Activated effector memory CD4-positive, alpha-beta T cell treated with anti-CD3 and anti-CD28 coated beads, Interleukin-2, amount 50 U/mL, for 16 hours (primary cell): ENCODE results near the gene CFAP77.
A peak's percentile ranks its signal among the peaks of the same experiment; 100 is the strongest.

Source experiments
- DNase-seq: peaks from one replicate; pipeline ENCODE4 v3.0.0-alpha.2; 2020

CFAP77 gene

DNA sequence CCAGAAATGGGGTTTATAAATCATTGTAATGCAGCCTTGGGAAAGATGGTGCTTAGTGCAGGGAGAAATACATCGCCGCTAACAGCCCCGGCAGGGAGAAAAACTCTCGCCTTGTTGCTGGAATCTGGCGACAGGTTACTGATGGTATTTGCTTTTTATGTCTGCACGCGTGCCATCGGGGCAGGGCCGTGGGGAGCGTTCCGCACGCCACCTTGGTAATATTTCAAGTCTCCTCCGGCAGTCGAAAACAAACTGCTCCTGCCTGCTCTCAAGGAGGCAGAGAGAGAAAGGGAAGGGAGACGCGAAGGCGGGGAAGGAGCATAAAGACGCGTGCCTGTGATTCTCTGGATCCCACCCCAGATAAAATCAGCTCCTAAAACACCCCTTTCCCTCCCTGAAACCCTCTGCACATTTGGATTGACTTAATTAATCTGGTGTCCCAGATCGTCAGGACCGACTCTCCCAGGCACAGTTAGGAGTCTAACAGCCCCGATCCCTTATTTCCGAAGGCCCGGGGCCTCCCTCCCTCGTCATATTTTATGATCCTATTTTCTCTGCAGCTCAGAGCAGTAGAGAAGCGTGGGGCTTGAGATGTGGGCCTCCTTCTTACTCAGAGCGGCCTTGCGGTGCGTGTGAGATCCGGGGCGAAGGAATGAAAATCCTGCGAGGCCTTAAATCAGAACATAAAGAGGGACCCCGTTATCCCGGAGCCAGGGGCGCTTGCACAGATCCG, 47.7 kb downstream of the CFAP77 start:
- no peak for DNase-seq

DNA sequence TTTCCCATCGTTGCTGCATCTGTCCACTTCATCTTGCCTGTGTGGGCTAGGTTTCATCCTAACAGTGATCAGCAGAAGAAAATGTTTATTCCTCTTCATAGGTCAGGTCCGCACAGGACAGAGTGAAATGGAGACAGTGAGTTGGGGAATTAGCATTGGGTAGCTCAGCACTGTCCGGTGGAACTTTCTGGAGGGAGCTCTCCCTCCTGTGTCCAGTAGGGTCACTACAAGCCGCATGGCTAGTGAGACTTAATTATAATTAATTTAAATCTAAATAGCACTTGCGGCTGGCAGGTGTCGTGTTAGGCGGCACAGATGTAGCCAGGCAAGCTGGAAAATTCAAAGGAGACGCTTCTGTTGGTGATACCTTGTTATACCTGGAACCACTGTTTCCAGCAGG, 48.4 kb downstream of the CFAP77 start:
- no peak for DNase-seq

DNA sequence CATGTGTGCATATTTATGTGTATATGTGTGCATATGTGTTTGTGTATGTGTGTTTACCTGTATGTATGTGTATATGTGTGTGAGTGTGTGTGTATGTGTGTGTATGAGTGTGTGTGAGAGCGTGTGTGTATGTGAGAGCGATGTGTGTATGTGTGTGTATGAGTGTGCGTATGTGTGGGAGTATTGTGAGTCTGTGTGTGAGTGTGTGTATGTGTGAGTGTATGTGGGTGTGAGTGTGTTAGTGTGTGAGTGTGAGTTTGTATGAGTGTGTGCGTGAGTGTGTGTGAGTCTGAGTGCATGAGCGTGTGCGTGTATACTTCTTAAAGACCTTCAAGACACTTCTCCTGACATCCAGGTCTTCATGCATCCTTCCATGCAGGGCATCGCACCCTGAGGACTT, 49.6 kb downstream of the CFAP77 start:
- DNase-seq: no peak

DNA sequence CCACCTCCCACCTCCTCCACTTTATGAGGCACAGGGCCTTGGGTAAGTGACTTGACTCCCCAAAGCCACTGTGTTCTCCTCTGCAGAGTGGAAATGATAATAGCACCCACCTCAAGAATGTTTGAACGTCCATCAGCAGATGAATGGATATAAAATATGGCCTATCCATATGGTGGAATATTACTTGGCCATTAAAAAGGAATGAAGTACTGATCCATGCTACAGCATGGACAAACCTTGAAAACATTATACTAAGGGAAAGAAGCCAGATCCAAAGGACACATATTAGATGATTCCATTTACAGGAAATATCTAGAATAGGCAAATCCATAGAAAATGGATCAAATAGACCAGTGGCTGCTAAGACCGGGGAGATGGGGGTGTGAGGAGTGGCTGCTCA, 50.2 kb downstream of the CFAP77 start:
- DNase-seq: no peak

DNA sequence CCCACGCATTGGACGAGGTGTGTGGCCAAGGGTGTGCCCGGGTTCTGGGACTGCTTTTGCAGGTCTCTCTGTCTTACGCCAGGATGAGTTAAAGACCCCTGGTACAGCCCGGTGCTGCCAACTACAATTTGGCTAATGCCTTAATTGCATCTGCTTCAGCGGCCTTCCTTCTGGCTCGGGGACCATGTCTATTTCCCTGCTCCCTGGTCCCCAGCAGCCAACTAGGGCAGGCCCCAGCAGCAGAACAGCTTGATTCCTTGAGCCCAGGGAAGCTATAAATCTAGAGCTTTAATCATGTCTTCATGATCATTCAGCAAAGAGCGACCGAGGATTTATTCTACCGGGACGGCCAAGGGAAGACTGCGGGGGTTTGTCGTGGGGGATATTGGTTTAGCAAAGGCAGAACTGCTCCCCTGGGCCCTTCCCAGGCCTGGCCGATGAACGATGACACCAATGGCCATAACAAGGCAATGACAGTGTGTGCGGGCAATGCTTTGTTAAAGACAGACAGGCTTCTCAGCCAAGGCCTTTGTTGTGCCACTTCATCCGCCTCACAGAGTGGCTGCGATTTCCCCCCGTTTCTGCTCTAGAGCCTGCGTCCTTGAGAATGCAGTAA, 51.4 kb downstream of the CFAP77 start:
- no peak for DNase-seq

DNA sequence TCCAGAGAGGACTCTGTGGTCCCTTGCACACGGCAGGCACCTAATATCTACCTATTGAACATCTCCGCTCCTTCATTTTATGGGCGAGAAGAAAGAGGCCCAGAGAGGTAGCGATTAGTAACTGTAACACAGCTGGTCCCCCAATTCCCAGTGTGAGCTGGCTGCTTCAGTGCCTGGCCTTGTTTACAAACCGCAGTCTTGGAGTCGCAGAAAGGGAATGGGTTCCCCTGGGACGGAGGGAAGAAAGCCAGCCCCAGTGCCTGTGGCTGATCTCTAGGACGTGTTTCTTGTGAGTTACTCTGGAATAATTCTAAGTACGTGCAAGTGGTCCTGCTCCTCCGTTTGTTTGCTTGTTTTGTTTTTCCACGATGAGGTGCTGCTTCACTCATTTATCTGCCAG, 52.0 kb downstream of the CFAP77 start:
- no peak for DNase-seq

DNA sequence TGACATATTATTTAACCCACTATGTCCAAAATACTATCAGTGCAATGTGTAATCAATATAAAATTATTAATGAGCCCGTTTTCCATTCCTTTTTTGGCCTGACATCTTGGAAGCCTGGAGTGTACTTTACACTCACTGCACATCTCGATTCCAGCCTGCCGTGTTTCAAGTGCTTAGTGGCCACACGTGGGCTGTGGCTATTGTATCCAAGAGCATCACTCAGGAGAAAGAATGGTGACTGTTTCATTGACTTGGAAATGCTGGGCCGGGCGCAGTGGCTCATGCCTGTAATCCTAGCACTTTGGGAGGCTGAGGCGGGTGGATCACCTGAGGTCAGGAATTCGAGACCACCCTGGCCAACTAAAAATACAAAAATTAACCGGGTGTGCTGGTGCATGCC, 54.5 kb downstream of the CFAP77 start:
- DNase-seq: no peak

DNA sequence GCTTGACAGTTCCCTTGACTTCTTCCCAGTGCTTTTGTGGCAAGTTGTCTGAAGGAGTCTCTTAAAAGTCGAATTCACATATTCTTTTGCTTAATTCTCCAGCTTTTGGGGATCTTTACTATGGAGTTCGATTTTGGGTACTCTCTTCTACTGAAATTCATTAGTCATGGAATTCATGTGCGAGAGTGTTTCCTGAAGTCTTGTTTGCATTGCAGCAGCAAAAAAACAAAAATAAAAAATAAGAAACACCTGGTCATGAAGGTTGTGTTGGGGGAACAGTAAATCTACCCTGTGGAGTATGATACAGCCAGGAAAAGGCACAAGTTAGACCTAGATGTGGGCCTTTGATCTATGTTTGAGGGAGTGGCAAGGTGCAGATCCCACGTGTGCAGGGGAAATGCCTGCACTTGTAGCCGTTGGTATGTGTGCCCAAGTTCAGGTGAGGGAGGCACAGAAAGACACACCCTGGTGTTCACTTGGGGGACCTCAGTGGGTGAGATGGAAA, 55.2 kb downstream of the CFAP77 start:
- DNase-seq: no peak

DNA sequence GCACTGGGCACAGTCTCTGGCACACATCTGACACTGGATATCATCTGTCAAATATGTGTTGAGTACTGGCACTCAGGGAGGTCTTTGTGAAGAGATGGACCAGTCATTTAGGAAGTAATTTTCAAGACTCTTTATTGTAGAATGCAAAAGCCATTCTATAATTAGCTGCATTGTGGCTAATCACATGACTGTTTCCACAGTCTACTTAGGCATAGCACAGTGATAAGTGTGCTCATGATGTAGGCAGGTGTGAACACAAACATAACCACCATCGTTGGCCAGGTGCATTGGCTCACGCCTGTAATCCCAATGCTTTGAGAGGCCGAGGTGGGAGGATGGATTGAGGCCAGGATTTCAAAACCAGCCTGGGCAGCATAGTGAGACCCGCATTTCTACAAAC, 62.2 kb downstream of the CFAP77 start:
- DNase-seq: no peak

DNA sequence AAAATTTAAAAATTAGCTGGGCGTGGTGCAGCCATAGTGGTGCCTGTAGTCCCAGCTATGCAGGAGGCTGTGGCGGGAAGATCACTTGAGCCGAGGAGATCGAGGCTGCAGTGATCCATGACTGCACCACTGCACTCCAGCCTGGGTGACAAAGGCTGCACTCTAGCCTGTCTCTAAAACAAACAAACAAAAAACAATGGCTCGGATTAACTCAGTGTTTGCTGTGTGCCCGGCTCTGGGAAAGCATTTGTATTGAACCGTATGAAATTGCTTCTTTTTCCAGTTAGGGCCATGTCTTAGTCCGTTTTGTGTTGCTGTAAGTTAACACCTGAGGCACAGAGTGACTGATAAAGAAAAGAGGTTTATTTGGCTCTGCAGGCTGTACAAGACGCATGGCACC, 62.6 kb downstream of the CFAP77 start:
- no peak for DNase-seq

DNA sequence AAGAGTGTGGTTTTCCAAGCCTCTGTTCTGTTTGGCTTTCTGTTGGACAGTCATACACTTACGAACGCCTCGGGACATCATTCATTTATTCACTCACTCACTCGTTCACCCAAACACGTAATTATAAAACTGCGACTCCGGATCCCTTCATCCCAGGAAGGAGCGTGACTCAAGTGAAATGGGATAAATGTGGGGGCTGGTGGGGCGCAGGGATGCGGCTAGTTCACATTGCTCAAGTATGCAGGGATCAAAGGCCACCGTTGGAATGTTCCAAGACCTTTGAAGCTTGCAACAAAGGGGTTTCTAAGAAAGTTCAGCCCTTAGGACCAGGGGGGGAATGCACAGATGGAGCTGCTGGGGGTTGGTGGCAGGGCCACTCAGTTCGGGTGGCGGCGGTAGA, 64.2 kb downstream of the CFAP77 start:
- no peak for DNase-seq

DNA sequence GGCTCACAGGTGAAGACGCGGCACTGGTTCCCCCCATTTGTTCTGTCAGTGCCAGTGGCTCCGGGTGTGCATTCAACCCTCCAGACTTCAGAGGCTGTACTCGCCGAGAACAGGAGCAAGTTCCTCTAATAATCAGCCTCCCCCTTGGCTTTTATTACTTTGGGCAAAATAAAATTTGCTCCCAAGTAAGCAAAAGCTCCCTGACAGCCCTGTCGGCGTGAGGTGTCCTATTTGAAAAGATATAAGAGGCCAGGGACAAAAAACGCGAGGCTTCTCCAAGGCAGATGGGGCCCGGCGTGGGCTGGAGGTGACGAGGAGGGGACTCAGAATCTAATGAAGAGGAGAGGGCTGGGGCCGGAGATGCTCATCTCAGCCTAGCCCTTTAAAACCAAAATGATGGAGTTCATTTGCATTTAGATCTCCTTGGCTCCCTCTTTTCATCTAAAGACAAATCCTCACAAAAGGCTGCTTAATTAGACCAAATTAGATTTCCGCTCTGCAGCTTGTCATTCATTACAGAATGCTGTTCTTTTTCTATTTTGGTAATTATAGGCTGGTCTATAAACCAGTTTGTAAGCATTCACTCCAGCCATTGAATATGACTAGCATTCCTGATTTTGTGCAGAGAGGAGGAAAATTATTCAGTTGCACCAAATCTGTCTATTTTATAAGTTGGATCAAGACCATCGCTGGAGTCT, 68.5 kb downstream of the CFAP77 start:
- no peak for DNase-seq

DNA sequence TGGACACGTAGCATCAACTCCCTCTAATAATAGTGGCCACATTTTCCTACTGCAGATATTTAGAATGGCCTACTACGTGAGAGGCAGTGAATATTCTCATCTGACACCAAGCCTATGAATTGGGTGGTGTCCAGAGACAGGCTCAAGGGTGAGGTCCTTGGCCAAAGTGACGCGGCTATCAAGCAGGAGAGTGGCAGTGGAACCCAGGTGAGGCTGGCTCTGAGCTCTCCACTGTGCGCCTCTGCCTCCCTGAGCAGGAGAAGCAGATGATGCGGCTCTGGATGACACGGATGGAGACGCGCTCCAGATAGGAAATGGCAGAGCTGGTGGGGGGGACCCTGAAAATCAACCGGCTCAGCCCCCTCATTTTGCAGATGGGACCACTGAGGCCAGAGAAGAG, 69.7 kb downstream of the CFAP77 start:
- no peak for DNase-seq

DNA sequence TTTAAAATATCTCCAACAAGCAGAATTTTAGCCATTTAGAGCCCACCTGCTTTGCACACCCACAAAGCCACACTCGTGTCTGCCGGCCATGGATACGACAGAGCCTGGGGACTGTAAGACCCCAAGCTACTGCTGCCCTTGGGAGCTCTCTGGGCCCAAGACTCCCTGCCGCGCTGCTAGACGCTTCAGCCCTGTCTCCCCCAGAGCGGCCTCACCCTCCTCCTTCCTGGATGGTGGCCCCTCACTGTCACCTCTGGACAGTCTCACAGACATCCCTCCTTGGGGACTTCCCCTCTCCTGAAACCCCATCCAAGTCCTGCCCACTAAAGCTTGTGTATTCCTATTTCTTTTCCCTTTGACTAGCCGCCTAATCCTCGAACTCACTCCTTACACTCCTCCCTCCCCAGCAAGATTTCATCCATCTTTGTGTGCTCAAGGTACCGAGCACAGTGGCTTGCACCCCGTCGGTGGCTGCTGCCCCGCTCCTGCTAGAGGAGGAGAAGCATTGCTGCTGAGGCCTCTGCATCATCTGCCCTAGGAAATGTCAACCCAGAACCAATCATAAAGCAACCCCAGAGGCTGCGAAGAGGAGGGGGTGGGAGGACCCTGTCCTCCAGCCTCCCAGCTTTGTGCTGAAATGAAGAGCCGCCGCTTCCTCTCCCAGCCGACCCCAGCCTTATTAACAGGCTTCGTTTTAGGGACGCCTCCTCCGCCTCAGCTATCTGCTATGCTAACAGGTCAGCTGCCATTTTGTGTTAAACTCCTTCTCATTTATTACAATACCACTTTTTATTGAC, 71.2 kb downstream of the CFAP77 start:
- no peak for DNase-seq

DNA sequence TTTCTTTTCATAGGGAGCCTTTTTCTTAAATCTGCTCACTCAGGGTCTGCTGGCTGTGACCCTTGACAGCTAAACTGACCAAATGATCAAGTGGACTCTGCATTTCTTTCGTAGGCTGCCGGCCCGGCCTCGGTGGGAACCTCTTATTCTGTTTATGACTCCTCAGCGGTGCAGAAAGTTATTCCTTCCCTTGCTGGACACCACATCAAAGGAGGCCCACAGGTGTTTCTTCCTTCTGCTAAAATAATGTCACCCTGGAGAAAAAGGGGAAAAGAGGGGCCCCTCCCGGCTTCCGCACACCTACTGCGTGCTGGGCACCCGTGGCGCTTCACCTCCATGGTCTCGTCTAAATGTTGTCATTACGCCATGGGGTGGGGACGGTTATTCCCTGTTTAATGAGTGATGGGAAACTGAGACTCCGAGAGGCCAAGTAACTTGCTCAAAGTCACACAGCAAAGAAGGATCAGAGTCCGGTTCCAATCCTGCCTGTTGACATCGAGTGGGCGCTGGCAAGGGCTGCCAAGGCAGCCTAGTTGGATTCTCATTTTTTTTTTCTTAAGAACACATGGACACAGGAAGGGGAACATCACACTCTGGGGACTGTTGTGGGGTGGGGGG, 72.3 kb downstream of the CFAP77 start:
- DNase-seq: no peak

DNA sequence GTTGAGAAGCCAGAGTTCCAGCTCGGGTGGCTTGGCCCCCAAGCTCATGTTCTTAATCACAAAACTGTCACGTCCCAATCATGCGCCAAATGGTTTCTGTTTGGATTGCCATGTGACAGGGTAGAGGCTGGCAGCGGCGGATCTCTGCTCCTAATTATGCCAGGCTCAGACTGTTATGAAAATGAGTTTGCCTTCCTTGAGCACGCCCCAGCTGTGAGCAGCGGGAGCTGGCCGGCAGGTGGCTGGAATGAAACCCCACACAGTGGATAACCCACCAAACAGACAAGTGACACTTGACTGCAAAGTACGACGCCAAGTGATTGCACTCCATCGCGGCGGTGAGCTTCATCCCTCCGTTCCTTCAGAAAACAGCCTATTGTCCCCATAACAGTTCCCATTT, 75.4 kb downstream of the CFAP77 start:
- DNase-seq: no peak

DNA sequence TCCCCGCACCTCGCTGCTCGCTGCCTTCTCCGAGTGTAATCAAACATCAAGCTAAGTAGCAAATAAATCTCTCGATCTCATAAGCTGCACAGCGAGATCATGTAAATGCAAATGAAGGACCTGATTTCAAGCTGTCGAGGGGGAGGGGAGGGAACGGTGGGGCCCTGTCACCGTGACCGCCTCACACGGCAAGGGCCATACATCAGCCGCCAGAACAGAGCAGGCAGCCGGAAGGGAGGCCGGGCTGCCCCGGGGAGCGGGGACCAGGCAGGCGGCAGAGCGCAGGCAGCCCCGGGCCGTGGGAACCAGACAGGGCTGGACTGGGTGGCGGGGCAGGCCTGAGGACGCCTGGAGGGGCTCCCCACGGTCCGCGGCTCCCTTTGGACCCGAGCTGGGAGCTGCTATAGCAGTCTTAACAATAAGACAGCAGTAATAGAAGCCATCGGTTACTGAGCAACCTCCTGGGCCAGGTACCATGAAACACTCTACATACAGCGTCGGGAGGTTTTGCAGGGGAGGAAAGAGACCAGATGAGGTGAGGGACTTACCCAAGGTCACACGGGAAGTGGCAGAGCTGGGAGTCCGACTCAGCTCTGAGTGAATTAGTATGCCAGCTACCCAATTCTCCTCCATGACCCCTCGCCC, 76.8 kb downstream of the CFAP77 start:
- peak; percentile 79 for DNase-seq

DNA sequence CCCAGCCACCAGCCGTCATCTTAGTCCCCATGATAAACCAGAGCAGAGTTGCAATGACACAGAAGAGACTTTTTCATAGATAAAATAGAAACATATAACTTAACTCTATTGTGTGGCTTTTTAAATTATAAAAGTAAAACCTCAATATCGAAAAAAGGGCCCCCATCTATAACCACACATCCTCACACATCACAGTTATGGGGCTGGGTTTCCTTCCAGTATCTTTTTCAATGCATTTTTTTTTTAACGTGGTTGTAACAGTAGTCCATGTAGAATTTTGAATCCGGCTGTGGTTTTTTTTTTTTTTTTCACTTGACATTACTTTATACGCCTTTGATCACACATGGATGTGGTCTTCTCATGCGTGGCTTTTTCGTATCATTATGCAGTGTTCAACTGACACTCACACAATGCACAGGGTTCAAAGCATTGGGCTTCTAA, 77.4 kb downstream of the CFAP77 start:
- DNase-seq: no peak

DNA sequence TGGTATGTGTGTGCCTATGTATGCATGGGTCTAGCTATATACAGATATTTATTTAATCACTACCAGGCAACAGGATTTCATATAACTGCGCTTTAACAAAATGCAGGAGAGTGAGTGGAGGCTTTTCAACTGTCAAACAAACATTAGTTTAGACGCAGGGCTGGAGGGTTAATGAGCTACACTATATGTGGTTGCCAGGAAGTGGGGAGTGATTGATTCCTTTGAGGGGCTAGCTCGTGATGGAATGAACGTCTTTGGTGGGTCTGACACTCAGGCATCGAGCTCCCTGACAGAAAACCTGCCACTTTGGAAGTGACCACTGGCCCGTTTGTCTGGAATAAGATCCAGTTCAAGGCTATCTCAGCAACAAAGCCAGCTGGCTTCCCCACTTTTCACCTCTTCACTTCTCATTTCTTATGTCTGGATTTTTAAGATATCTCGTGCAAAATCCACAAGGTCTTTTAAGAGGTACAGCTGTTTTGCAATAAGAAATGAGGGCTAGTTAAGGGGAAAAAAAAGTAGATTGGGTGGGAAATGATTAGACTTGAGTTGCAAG, 78.0 kb downstream of the CFAP77 start:
- no peak for DNase-seq

DNA sequence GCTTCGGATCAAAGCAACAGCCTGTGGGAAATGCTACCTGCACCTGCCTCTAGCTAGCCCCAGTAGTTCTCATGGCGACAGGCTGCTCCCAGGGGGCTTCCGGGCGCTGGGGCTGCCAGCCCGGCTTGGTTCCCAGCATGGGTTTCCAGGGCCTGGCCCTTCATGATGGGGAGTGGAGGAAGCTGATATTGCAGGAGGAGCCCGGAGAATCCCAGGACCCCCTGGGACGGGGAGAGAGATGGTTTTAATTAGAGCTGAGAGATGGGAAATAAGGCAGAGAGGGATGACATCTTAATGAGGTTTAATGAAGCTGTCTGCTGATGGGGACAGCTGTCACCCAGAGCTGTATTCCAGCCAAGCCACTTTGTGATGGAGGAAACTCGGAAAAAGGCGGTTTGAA, 78.6 kb downstream of the CFAP77 start:
- no peak for DNase-seq

DNA sequence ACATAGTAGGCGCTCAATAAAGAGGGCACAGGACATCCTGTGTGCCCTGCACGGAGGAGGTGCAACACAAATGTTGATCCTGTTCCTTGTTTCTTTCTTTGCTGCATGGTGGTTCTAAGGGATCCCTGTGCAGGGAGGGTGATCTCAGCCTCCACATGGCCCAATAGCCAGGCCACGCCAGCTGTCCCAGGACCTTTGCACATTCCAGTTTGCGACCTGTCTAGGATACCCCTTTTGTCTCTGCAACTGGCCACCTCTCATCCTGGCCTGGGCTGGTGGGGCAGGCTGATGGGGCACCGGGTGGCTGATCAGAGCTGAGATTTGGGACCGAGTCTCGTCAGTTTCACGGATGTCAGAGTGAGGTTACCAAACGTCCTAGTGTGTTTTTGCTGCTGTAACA, 79.5 kb downstream of the CFAP77 start:
- no peak for DNase-seq

DNA sequence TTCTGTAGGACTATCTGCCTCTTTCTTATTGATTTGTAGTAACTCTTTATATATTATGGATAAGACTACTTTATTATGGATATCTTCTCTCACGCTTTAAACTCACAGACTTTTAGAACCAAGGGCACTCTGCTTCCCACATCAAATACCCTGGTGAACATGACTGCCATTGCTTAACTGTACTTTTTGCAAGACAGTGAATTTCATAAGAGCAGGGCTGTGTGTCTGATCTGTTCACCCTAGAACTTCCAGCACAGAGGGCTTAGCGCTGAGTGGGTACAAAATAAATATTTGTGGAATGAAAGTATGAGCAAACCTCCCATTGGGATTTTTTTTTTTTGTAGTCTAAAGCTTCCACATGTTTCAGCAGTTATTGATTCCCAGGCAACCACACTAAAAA, 84.8 kb downstream of the CFAP77 start:
- DNase-seq: no peak
